Kasumi-1 (cell line): ENCODE results near the gene RASA4.
"Not testable (repeated sequence)": the region's sequence is repeated elsewhere in the genome, so short reads cannot be mapped to it uniquely, and the experiment has no call there.

Experiments used
- DNase-seq, 2 experiments: peaks; one replicate each; lab custom pipeline; 2025; lab: John Stamatoyannopoulos, UW

RASA4 gene

GRCh38 chr7:102604431-102605145 lies 12.0 kb downstream of the RASA4 start:
- DNase-seq = not testable (repeated sequence)

- not testable (repeated sequence) for DNase-seq
Observed at GRCh38 chr7:102602317-102602716, 14.2 kb downstream of the RASA4 start.

- not testable (repeated sequence) for DNase-seq
Observed at GRCh38 chr7:102599699-102600098, 16.9 kb downstream of the RASA4 start.

- DNase-seq = not testable (repeated sequence)
Observed at GRCh38 chr7:102596036-102596435, 20.5 kb downstream of the RASA4 start.

GRCh38 chr7:102593637-102594334 lies 22.8 kb downstream of the RASA4 start:
- not testable (repeated sequence) for DNase-seq

- not testable (repeated sequence) for DNase-seq
Observed at GRCh38 chr7:102592477-102593019, 24.0 kb downstream of the RASA4 start.

GRCh38 chr7:102589857-102590256 lies 26.7 kb downstream of the RASA4 start:
- DNase-seq = not testable (repeated sequence)

- DNase-seq = not testable (repeated sequence)
Observed at GRCh38 chr7:102583495-102583894, 33.1 kb downstream of the RASA4 start.

GRCh38 chr7:102581722-102582121 lies 34.8 kb downstream of the RASA4 start:
- not testable (repeated sequence) for DNase-seq

- not testable (repeated sequence) for DNase-seq
Observed at GRCh38 chr7:102578486-102578885, 38.1 kb downstream of the RASA4 start.

GRCh38 chr7:102577315-102578240 lies 39.0 kb downstream of the RASA4 start:
- DNase-seq = not testable (repeated sequence)

GRCh38 chr7:102576363-102576762 lies 40.2 kb downstream of the RASA4 start:
- DNase-seq = not testable (repeated sequence)

- DNase-seq = not testable (repeated sequence)
Observed at GRCh38 chr7:102574607-102575006, 41.9 kb downstream of the RASA4 start.

GRCh38 chr7:102572261-102573239 lies 44.0 kb downstream of the RASA4 start, which contains the start of gene POLR2J3:
Gene POLR2J3 (minus strand): TSS chr7:102572583. CDS start chr7:102572521, 62 bp downstream.
- not testable (repeated sequence) for DNase-seq

GRCh38 chr7:102568620-102569019 lies 47.9 kb downstream of the RASA4 start:
- DNase-seq = not testable (repeated sequence)

- DNase-seq = not testable (repeated sequence)
Observed at GRCh38 chr7:102550808-102551422, 65.6 kb downstream of the RASA4 start, which contains the start of gene SPDYE2. Gene SPDYE2 (plus strand): TSS chr7:102551226. CDS start chr7:102553256, 2,030 bp downstream.

GRCh38 chr7:102546353-102546752 lies 70.2 kb downstream of the RASA4 start:
- not testable (repeated sequence) for DNase-seq

GRCh38 chr7:102545288-102545687 lies 71.3 kb downstream of the RASA4 start:
- DNase-seq = not testable (repeated sequence)

- not testable (repeated sequence) for DNase-seq
Observed at GRCh38 chr7:102544372-102544771, 72.2 kb downstream of the RASA4 start.

- not testable (repeated sequence) for DNase-seq
Observed at GRCh38 chr7:102543596-102543995, 73.0 kb downstream of the RASA4 start, which contains the start of gene UPK3BL2. Gene UPK3BL2 (minus strand): TSS chr7:102543696. CDS start chr7:102543636, 60 bp downstream.
